ENCODE data around the gene LIMCH1.

Gene LIMCH1

DNA sequence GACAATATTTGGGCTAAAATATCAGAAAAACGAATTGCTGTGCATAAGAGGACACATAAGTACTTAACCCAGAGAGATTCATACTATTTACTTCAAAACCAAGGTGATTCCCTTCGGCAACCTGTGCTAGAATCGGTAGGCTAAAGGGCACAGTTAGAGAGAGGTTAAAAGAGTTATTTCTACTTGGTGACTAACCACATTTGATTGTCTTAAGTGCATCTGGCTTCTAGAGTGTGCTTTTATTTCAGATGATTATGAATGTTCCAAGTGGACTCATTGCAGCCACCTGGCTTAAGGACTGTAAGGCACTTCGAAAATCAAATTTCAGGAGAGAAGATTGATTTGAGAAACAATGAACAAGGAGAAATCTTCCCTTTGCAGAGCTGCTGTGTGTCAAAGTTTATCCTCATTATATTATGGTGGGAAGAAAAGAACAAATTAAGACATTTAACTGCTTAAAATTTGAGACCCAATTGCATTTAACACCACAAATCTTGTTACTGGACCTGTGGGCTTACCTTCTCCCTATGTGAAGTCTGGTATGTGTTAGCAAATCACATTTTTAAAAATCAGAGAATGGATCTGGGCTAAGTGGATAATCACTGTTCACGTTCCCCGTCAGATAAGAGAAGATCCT lies 176.5 kb downstream of the LIMCH1 start:
- no peak for TF ChIP-seq TAF1 (IDR thresholded peaks at IDR 0.05; ENCODE audit: borderline replicate concordance, insufficient read depth, low read length)
- TF ChIP-seq POLR2AphosphoS5 (IDR thresholded peaks at IDR 0.05; ENCODE audit: low read depth, low read length), result no peak
- TF ChIP-seq FOXP2 (optimal IDR thresholded peaks at IDR 0.05; ENCODE audit: borderline replicate concordance, extremely low read depth, extremely low read length, insufficient read depth), result no peak
- TF ChIP-seq, protein P1, sequence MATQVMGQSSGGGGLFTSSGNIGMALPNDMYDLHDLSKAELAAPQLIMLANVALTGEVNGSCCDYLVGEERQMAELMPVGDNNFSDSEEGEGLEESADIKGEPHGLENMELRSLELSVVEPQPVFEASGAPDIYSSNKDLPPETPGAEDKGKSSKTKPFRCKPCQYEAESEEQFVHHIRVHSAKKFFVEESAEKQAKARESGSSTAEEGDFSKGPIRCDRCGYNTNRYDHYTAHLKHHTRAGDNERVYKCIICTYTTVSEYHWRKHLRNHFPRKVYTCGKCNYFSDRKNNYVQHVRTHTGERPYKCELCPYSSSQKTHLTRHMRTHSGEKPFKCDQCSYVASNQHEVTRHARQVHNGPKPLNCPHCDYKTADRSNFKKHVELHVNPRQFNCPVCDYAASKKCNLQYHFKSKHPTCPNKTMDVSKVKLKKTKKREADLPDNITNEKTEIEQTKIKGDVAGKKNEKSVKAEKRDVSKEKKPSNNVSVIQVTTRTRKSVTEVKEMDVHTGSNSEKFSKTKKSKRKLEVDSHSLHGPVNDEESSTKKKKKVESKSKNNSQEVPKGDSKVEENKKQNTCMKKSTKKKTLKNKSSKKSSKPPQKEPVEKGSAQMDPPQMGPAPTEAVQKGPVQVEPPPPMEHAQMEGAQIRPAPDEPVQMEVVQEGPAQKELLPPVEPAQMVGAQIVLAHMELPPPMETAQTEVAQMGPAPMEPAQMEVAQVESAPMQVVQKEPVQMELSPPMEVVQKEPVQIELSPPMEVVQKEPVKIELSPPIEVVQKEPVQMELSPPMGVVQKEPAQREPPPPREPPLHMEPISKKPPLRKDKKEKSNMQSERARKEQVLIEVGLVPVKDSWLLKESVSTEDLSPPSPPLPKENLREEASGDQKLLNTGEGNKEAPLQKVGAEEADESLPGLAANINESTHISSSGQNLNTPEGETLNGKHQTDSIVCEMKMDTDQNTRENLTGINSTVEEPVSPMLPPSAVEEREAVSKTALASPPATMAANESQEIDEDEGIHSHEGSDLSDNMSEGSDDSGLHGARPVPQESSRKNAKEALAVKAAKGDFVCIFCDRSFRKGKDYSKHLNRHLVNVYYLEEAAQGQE (IDR thresholded peaks at IDR 0.05; ENCODE audit: insufficient read depth in 1 of 2, low read depth in 2 of 2, low read length in 2 of 2), result no peak
- TF ChIP-seq SIN3A (IDR thresholded peaks at IDR 0.05; ENCODE audit: borderline replicate concordance, insufficient read depth, low read length), result no peak

DNA sequence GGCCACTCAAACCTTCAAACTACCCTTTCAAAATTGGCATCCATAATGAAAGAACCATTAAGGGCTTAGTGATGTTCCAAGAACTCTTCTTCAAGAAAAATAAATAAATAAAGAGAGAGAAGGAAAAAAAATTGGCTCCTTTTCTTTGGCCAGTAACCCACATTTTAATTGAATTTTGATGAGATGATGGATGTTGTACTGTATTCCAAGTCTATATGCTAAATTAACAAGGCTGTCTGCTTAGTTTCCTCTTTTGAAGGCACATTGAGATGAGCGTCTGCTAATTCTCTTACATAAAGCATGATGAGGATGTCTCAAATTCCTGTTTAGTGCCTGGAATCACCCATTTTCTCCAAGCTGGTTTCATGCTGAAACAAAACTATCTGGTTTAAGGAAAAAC lies 177.2 kb downstream of the LIMCH1 start:
- TF ChIP-seq SIN3A (IDR thresholded peaks at IDR 0.05; ENCODE audit: borderline replicate concordance, insufficient read depth, low read length), result no peak
- no peak for TF ChIP-seq TAF1 (IDR thresholded peaks at IDR 0.05; ENCODE audit: borderline replicate concordance, insufficient read depth, low read length)
- TF ChIP-seq, protein P1 (IDR thresholded peaks at IDR 0.05; ENCODE audit: insufficient read depth in 1 of 2, low read depth in 2 of 2, low read length in 2 of 2), result no peak
- TF ChIP-seq POLR2AphosphoS5 (IDR thresholded peaks at IDR 0.05; ENCODE audit: low read depth, low read length), result no peak
- no peak for TF ChIP-seq FOXP2 (optimal IDR thresholded peaks at IDR 0.05; ENCODE audit: borderline replicate concordance, extremely low read depth, extremely low read length, insufficient read depth)

DNA sequence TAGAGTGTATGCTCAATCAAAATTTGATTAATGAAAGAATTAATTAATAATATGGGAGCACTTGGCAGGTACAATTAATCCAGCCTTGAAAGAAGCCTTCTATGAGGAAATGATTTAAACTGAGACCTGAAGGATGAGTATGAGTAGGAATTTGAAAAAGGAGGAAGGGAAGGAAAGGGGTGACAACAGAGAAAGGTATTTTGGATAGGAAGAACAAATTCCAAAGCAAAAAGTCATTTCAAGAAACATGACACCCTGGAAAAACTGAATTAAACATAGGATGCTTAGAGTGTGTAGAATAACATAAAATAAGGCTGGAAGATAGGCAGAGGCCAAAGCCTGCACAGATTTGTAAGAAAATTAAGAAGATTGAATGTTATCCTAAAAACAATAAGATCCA lies 180.9 kb downstream of the LIMCH1 start:
- TF ChIP-seq, protein P1 (IDR thresholded peaks at IDR 0.05; ENCODE audit: insufficient read depth in 1 of 2, low read depth in 2 of 2, low read length in 2 of 2), result no peak
- TF ChIP-seq TAF1 (IDR thresholded peaks at IDR 0.05; ENCODE audit: borderline replicate concordance, insufficient read depth, low read length) (no peak), SIN3A (IDR thresholded peaks at IDR 0.05; ENCODE audit: borderline replicate concordance, insufficient read depth, low read length) (no peak), POLR2AphosphoS5 (IDR thresholded peaks at IDR 0.05; ENCODE audit: low read depth, low read length) (no peak), FOXP2 (optimal IDR thresholded peaks at IDR 0.05; ENCODE audit: borderline replicate concordance, extremely low read depth, extremely low read length, insufficient read depth) (no peak)

DNA sequence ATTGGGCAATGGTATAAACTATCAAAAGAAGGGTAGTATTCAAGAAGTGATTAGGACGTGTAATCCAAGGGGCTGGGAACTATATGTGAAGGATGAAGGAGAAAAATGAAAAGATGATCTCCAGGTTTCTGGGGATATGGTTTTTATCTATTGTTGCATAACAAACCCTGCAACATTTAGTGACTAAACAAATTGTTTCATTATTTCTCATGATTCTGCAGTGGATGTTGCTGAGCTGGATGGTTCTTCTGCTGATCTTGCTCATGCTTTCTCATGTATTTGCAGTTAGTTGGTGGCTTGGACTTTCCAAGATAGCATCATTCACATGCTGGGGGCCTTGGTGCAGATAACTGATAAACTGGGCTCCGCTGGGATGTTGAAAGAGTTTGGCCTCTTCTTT lies 181.5 kb downstream of the LIMCH1 start:
- TF ChIP-seq POLR2AphosphoS5 (IDR thresholded peaks at IDR 0.05; ENCODE audit: low read depth, low read length) (no peak), SIN3A (IDR thresholded peaks at IDR 0.05; ENCODE audit: borderline replicate concordance, insufficient read depth, low read length) (no peak), FOXP2 (optimal IDR thresholded peaks at IDR 0.05; ENCODE audit: borderline replicate concordance, extremely low read depth, extremely low read length, insufficient read depth) (no peak), TAF1 (IDR thresholded peaks at IDR 0.05; ENCODE audit: borderline replicate concordance, insufficient read depth, low read length) (no peak)
- TF ChIP-seq, protein P1 (IDR thresholded peaks at IDR 0.05; ENCODE audit: insufficient read depth in 1 of 2, low read depth in 2 of 2, low read length in 2 of 2), result no peak

Measured in PFSK-1 (cell line).